ENCODE measurements around the gene USP35. TPM values are rescaled to one million over a fixed set of nuclear protein-coding genes. Genes with fewer than 3 reads are reported as not detected.

The USP35 gene
- total and polyA plus RNA-seq, 4 donors, result 4.9 to 9.6 (median 5.6) TPM

DNA sequence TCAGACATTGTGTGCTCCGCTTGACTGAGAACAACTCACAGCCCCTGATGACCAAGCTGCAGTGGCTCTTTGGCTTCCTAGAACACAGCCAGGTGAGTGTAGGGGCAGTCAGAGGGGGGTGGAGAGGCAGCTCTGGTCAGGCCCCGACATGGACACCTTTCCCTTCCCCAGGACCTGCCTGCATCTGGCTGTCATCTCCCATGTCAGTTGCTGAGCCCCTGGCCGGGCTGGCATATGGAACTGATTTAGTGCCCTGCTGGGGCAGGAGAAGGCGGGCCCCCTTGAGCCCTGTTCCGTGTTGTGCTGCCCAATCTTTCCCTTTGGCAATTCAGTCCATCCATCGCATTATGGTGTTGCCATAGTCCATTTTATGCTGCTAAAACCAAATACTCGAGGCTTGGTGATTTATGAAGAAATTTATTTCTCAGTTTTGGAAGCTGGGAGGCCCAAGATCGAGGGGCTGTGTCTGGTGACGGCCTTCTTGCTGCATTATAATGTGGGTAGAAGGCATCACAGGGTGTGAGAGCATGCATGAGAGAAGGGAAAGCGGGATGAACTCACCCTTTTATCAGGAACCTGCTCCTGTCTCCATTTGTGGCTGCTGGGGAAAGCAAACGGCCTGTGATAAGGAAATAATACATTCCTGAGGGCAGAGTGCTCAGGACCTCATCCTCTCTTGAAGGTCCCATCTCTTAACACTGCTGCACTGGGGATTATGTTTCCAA is 19.0 kb downstream of the USP35 start:
- ATAC-seq (ENCODE audit: insufficient read depth, low FRiP score), result no peak
- peaks cover 0 to 4% (median 0%) of the 10 kb centered on the region in 5 donors for H3K4me1 ChIP-seq (ENCODE audit: control insufficient read depth in 5 of 5, insufficient read depth in 5 of 5, low read length in 5 of 5)
- no peaks in the 10 kb centered on the region for H3K9me3 ChIP-seq (ENCODE audit: control insufficient read depth in 4 of 4, insufficient read depth in 3 of 4, low read length in 3 of 4)
- H3K4me3 ChIP-seq, result no peak overlapping the region
- 94% methylated on average over 11 of the region's 11 CpGs for WGBS, 2 donors
- peaks cover 0 to 26% (median 15%) of the 10 kb centered on the region in 4 donors for H3K36me3 ChIP-seq (ENCODE audit: control insufficient read depth in 4 of 4, insufficient read depth in 4 of 4, low read length in 4 of 4)
- TF ChIP-seq, protein P1, sequence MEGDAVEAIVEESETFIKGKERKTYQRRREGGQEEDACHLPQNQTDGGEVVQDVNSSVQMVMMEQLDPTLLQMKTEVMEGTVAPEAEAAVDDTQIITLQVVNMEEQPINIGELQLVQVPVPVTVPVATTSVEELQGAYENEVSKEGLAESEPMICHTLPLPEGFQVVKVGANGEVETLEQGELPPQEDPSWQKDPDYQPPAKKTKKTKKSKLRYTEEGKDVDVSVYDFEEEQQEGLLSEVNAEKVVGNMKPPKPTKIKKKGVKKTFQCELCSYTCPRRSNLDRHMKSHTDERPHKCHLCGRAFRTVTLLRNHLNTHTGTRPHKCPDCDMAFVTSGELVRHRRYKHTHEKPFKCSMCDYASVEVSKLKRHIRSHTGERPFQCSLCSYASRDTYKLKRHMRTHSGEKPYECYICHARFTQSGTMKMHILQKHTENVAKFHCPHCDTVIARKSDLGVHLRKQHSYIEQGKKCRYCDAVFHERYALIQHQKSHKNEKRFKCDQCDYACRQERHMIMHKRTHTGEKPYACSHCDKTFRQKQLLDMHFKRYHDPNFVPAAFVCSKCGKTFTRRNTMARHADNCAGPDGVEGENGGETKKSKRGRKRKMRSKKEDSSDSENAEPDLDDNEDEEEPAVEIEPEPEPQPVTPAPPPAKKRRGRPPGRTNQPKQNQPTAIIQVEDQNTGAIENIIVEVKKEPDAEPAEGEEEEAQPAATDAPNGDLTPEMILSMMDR (IDR thresholded peaks at IDR 0.05; ENCODE audit: control extremely low read depth, extremely low read depth), result no peak
- DNase-seq, result no peak
- H3K27me3 ChIP-seq (ENCODE audit: control insufficient read depth in 3 of 3, insufficient read depth in 3 of 3, low read length in 2 of 3), result no peaks in the 10 kb centered on the region
- no peak overlapping the region for H3K27ac ChIP-seq (ENCODE audit: low read depth in 1 of 2, low read length in 1 of 2)
- H3K9ac ChIP-seq (ENCODE audit: insufficient read depth in 1 of 2, low read length in 2 of 2), result no peak overlapping the region

DNA sequence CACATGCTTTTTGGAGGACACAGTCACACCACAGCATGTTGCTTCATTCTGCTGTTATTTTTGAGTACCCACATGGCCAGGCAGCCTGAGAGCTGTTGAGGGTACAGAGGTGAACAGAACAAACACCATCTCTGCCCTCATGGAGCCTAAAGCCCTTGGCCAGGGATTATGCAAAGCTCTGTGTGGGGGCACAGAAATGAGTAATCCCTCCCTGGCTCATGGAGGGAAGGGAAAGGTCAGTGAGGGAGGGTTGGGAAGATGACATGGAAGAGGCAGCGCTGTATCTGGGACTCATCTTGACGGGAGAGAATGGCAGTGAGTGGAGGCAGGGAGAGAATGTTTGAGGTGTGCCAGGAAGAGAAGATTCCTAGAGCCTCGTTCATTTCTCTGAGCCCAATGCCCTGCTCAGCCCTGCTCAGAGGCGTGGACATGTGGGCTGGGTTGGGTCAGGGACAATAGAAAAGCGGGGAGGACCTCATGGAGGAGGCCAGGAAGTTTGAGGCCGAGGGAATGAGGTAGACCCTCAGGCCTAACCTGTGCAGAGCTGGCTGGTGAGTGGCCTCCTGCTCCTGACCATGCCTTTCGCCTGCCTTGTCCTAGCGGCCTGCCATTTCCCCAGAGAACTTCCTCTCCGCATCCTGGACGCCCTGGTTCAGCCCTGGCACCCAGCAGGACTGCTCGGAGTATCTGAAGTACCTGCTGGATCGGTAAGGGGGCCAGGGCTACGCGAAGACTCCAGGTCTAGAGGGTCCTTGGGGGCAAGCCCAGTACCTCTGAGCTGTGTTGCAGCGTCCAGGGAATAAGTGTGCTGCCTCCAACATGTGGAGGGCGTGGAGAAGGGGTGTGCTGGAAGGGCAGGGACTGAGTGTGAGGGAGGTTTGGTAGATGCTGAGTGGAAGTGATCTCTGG is 19.8 kb downstream of the USP35 start:
- ATAC-seq (ENCODE audit: insufficient read depth, low FRiP score) (no peak), DNase-seq (no peak)
- WGBS, 2 donors, result 92 to 93% methylated on average over 16 of the region's 16 CpGs
- H3K4me1 ChIP-seq (ENCODE audit: control insufficient read depth in 5 of 5, insufficient read depth in 5 of 5, low read length in 5 of 5), result peaks cover 0 to 3% (median 0%) of the 10 kb centered on the region in 5 donors
- no peaks in the 10 kb centered on the region for H3K27me3 ChIP-seq (ENCODE audit: control insufficient read depth in 3 of 3, insufficient read depth in 3 of 3, low read length in 2 of 3)
- no peak overlapping the region for H3K27ac ChIP-seq (ENCODE audit: low read depth in 1 of 2, low read length in 1 of 2)
- H3K9ac ChIP-seq (ENCODE audit: insufficient read depth in 1 of 2, low read length in 2 of 2), result no peak overlapping the region
- H3K4me3 ChIP-seq, result no peak overlapping the region
- TF ChIP-seq, protein P1 (IDR thresholded peaks at IDR 0.05; ENCODE audit: control extremely low read depth, extremely low read depth), result no peak
- H3K9me3 ChIP-seq (ENCODE audit: control insufficient read depth in 4 of 4, insufficient read depth in 3 of 4, low read length in 3 of 4), result no peaks in the 10 kb centered on the region
- H3K36me3 ChIP-seq (ENCODE audit: control insufficient read depth in 4 of 4, insufficient read depth in 4 of 4, low read length in 4 of 4), result peaks cover 0 to 32% (median 17%) of the 10 kb centered on the region in 4 donors

DNA sequence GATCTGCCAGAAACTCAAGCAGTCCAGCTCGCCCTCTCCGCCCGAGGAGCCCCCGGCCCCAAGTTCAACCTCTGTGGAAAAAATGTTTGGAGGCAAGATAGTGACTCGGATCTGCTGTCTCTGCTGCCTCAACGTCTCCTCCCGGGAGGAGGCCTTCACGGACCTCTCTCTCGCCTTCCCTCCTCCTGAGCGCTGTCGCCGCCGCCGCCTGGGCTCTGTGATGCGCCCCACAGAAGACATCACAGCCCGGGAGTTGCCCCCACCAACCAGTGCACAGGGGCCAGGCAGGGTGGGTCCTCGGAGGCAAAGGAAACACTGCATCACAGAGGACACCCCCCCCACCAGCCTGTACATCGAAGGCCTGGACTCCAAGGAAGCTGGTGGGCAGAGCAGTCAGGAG is 20.8 kb downstream of the USP35 start:
- no peak for DNase-seq
- Histone ChIP-seq H3K4me3 (no peak overlapping the region), H3K27ac (ENCODE audit: low read depth in 1 of 2, low read length in 1 of 2) (no peak overlapping the region), H3K9me3 (ENCODE audit: control insufficient read depth in 4 of 4, insufficient read depth in 3 of 4, low read length in 3 of 4) (no peaks in the 10 kb centered on the region), H3K9ac (ENCODE audit: insufficient read depth in 1 of 2, low read length in 2 of 2) (no peak overlapping the region), H3K4me1 (ENCODE audit: control insufficient read depth in 5 of 5, insufficient read depth in 5 of 5, low read length in 5 of 5) (peaks cover 0 to 3% (median 0%) of the 10 kb centered on the region in 5 donors), H3K36me3 (ENCODE audit: control insufficient read depth in 4 of 4, insufficient read depth in 4 of 4, low read length in 4 of 4) (peaks cover under 1 to 36% (median 19%) of the 10 kb centered on the region in 4 donors), H3K27me3 (ENCODE audit: control insufficient read depth in 3 of 3, insufficient read depth in 3 of 3, low read length in 2 of 3) (no peaks in the 10 kb centered on the region)
- WGBS, 2 donors, result 92 to 95% methylated on average over 18 of the region's 18 CpGs
- ATAC-seq (ENCODE audit: insufficient read depth, low FRiP score), result no peak
- TF ChIP-seq, protein P1 (IDR thresholded peaks at IDR 0.05; ENCODE audit: control extremely low read depth, extremely low read depth), result no peak

Measured in lung (tissue), 12 donors.